OCI-M1 (cell line): ENCODE data around the gene XRN2.
"Not testable (repeated sequence)": the region's sequence is repeated elsewhere in the genome, so short reads cannot be mapped to it uniquely, and the experiment has no call there.

Source experiments
- DNase-seq: peaks from one replicate; lab custom pipeline; 2025; lab: John Stamatoyannopoulos, UW

XRN2 gene

GRCh38 chr20:21387528-21387927, 84.4 kb downstream of the XRN2 start:
- no peak for DNase-seq

GRCh38 chr20:21388566-21388965, 85.4 kb downstream of the XRN2 start:
- DNase-seq = no peak

GRCh38 chr20:21389368-21389767, 86.2 kb downstream of the XRN2 start:
- DNase-seq = no peak

- no peak for DNase-seq
Measured at GRCh38 chr20:21390768-21391167, 87.6 kb downstream of the XRN2 start.

- DNase-seq = no peak
Measured at GRCh38 chr20:21391185-21391971, 88.2 kb downstream of the XRN2 start.

GRCh38 chr20:21391972-21392352, 88.8 kb downstream of the XRN2 start:
- DNase-seq = no peak

GRCh38 chr20:21393166-21393565, 90.0 kb downstream of the XRN2 start:
- DNase-seq = no peak

- DNase-seq = no peak
Measured at GRCh38 chr20:21393816-21394519, 90.8 kb downstream of the XRN2 start.

GRCh38 chr20:21394551-21394950, 91.4 kb downstream of the XRN2 start:
- no peak for DNase-seq

- no peak for DNase-seq
Measured at GRCh38 chr20:21395051-21395665, 92.0 kb downstream of the XRN2 start.

GRCh38 chr20:21395666-21396598, 92.8 kb downstream of the XRN2 start:
- DNase-seq = no peak

- DNase-seq = no peak
Measured at GRCh38 chr20:21396599-21397340, 93.6 kb downstream of the XRN2 start.

- no peak for DNase-seq
Measured at GRCh38 chr20:21397341-21398108, 94.4 kb downstream of the XRN2 start, which contains the start of gene NKX2-4. Gene NKX2-4, minus strand, starts transcription at chr20:21397526. Its CDS starts 127 bp downstream, at chr20:21397399.

GRCh38 chr20:21398109-21399004, 95.2 kb downstream of the XRN2 start:
- DNase-seq = no peak

- no peak for DNase-seq
Measured at GRCh38 chr20:21399005-21399475, 95.9 kb downstream of the XRN2 start.

- peak; percentile 4 for DNase-seq
Measured at GRCh38 chr20:21411725-21412124, 108.6 kb downstream of the XRN2 start.

- not testable (repeated sequence) for DNase-seq
Measured at GRCh38 chr20:21413996-21414395, 110.9 kb downstream of the XRN2 start.

- DNase-seq = not testable (repeated sequence)
Measured at GRCh38 chr20:21419147-21419546, 116.0 kb downstream of the XRN2 start.

GRCh38 chr20:21421601-21422236, 118.6 kb downstream of the XRN2 start:
- no peak for DNase-seq
